BLaER1 (cell line): ENCODE measurements around the gene CA11.

Source experiments
- H3K27ac ChIP-seq: shearing (Covaris generic); formaldehyde crosslinking; 2 replicates; pipeline ENCODE4 v1.8.1; 2022
- H3K27me3 ChIP-seq: shearing (Covaris generic); formaldehyde crosslinking; 2 replicates; pipeline ENCODE4 v1.8.1; 2022
- H3K36me3 ChIP-seq: shearing (Covaris generic); formaldehyde crosslinking; 2 replicates; pipeline ENCODE4 v1.8.1; 2022
- H3K4me1 ChIP-seq: shearing (Covaris generic); formaldehyde crosslinking; 2 replicates; pipeline ENCODE4 v1.8.1; 2022
- H3K4me2 ChIP-seq: shearing (Covaris generic); formaldehyde crosslinking; 2 replicates; pipeline ENCODE4 v1.8.1; 2022
- H3K4me3 ChIP-seq: shearing (Covaris generic); formaldehyde crosslinking; 2 replicates; pipeline ENCODE4 v1.8.1; 2022
- H3K9ac ChIP-seq: shearing (Covaris generic); formaldehyde crosslinking; 2 replicates; pipeline ENCODE4 v1.8.1; 2022
- H3K9me3 ChIP-seq: shearing (Covaris generic); formaldehyde crosslinking; 2 replicates; pipeline ENCODE4 v1.8.1; 2022
- H4K20me1 ChIP-seq: shearing (Covaris generic); formaldehyde crosslinking; 2 replicates; pipeline ENCODE4 v1.8.1; 2022
- Cebpa-rat ChIP-seq: shearing (Covaris generic); IDR thresholded peaks from 2 replicates; pipeline ENCODE4 v1.8.1; 2022

CA11 gene

DNA sequence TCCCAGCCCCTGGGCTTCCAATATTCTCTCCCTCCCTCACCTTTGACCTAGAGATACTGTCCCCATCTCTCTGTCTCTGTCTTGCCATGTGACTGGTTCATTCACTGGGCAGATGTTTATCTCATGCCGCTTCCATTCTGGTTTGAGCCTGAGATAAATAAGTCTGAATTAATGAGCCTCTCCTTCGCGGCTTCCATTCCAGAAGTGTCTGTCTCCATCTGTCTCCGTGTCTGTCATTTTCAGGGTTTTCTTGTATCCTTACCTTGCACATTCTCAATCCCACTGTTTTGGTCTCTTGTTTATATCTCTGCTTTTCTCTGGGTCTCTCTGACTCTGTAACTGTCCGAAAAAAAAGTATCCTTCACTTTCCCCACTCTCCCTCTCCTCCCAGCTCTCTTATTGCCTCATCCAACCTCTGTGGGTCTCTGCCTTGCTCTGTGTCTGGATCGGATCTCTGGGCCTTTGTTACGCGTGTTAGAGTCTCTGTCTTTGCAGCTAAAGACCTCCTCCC, 22.4 kb downstream of the CA11 start:
- peak overlapping the region; percentile 81 for H3K27ac ChIP-seq
- H3K9ac ChIP-seq = peak overlapping the region; percentile 81
- H3K4me1 ChIP-seq = peaks cover 40% of the 10 kb centered on the region
- TF ChIP-seq Cebpa-rat = no peak
- peaks cover 7% of the 10 kb centered on the region; the same call in 1 of the 2 replicates for H4K20me1 ChIP-seq
- H3K4me2 ChIP-seq = peak overlapping the region; percentile 91
- H3K36me3 ChIP-seq = peaks cover 28% of the 10 kb centered on the region
- peak overlapping the region; percentile 69 for H3K4me3 ChIP-seq
- no peaks in the 10 kb centered on the region for H3K27me3 ChIP-seq
- H3K9me3 ChIP-seq = no peaks in the 10 kb centered on the region

DNA sequence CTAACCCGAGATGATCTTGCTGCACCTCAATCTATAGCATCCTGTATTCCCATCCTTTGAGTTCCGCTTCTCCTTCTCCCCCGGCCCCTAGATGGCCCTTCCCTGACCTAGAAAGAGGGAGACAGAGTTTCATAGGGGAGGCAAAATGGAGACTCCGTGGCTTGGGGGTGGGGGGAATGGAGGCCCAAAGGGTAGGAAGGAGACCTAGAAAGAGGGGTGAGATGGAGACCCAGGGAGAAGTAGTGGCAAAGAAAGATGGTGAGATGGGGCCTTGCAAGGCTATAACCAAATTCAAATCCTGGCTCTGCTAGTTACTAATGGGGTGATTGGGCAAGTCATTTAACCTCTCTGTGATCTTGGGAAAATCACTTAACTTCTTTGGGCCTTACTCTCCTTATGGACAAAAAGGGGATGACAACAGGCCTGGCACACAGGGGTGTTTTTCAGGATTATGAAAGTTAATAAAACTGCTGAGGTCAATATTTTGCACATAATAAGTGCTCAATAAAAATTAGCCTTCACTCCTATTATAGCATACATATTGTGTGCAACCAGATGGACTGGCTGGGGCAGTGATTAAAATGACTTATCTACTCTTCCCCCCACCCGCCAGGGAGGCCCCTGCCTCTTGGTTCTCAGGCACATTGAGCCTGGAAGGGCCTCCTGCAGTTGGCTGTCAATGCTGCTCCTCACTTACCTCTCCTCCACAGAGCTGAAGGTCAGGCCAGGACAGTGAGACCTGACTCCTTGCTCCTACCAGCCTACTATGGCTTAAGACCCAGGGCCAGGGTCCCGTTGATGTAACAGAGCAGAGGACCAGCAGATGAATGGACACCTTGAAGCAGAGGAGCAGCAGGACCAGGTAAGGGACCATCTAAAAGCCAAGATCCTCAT, 26.0 kb downstream of the CA11 start:
- Histone ChIP-seq H3K9me3 (no peaks in the 10 kb centered on the region), H3K4me2 (peak overlapping the region; percentile 95), H3K9ac (peak overlapping the region; percentile 87), H3K36me3 (peaks cover 32% of the 10 kb centered on the region), H3K27ac (peak overlapping the region; percentile 90), H3K4me1 (peaks cover 68% of the 10 kb centered on the region), H3K4me3 (peak overlapping the region; percentile 85), H3K27me3 (no peaks in the 10 kb centered on the region), H4K20me1 (peaks cover 41% of the 10 kb centered on the region)
- TF ChIP-seq Cebpa-rat = no peak

DNA sequence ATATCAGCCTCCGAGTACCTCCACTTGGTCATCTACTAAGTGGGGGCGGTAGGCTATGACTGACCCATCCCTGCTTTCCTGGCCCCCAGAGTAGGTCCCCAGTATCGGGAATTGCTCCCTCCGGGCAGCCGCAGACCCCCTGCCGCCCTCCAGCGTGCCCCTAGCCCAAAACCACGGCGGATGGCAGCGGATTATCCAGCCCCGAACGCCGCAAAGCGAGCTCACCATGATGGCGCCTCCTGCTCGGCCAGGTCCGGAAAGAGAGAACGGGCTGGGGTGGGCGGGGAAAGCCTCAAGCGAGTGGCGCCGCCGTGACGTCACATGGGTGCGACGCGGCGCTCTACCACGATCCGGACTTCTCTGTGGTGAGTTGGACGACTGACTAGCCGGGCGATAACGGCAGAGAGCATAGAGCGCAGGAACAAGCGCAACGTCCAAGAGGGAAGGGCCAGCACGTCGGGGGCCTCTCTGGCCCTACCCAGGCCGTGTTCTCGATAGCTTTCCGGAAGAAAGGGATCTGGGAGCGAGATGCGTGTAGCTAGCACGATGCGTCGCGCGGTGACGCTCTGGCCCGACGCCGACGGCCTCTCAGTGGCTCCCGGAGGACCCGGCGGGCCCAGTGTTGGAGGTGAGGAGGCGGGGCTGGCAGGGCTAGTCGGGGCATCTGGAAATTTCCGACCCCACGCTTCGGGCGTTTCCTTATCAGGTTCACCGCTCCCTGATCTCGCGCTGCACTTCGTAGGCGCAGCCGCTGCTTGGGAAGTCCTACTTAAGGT, 26.9 kb downstream of the CA11 start, which contains the start of the genes RPL18 and SPHK2:
TSS of gene RPL18 (minus strand) at position 263 of the 776 bp plus-strand sequence. CDS start at position 228, 35 bp downstream.
TSS of gene SPHK2 (plus strand) at position 591 of the 776 bp plus-strand sequence. CDS start 1,009 bp downstream, outside the sequence.
- H4K20me1 ChIP-seq = peaks cover 47% of the 10 kb centered on the region
- H3K27ac ChIP-seq = peak within 1 kb of the TSS; percentile 93
- H3K9ac ChIP-seq = peak within 1 kb of the TSS; percentile 97
- peaks cover 62% of the 10 kb centered on the region for H3K4me1 ChIP-seq
- H3K4me3 ChIP-seq = peak within 1 kb of the TSS; percentile 85
- H3K9me3 ChIP-seq = no peaks in the 10 kb centered on the region
- peak within 1 kb of the TSS; percentile 96 for H3K4me2 ChIP-seq
- H3K36me3 ChIP-seq = peaks cover 40% of the 10 kb centered on the region
- TF ChIP-seq Cebpa-rat = no peak
- no peaks in the 10 kb centered on the region for H3K27me3 ChIP-seq

DNA sequence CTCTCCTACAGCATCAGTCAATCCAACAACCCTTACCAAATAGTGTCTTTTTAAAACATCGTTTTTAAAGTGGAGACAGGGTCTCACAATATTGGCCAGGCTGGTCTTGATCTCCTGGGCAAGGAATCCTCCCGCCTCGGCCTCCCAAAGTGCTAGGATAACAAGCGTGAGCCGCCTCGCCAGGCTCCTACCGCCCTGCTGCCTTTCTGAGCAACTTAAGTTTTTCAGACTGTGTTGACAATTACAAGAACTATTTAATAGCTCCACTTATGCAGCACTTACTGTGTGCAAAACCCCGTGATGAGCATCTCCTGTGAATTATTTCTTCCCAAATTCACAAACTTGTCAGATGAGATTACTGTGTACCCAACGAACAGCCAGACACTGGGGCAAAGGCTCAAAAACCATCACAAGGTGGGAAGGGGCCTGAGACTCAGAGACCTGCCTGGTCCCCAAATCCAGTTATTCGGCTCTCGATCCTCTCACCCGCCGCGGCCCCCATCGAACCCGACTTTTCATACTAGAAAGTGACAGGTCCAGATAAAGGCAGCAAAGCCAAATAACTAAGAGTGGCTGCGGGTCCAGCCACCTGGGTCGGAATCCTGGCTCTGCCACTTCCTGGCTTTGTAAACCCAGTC, 27.6 kb downstream of the CA11 start:
- H3K9me3 ChIP-seq = no peaks in the 10 kb centered on the region
- TF ChIP-seq Cebpa-rat = no peak
- peak overlapping the region; percentile 96 for H3K4me2 ChIP-seq
- H3K4me3 ChIP-seq = peak overlapping the region; percentile 85
- H4K20me1 ChIP-seq = peaks cover 54% of the 10 kb centered on the region
- H3K27me3 ChIP-seq = no peaks in the 10 kb centered on the region
- peak overlapping the region; percentile 97 for H3K9ac ChIP-seq
- H3K36me3 ChIP-seq = peaks cover 47% of the 10 kb centered on the region
- peaks cover 64% of the 10 kb centered on the region for H3K4me1 ChIP-seq
- H3K27ac ChIP-seq = peak overlapping the region; percentile 93

DNA sequence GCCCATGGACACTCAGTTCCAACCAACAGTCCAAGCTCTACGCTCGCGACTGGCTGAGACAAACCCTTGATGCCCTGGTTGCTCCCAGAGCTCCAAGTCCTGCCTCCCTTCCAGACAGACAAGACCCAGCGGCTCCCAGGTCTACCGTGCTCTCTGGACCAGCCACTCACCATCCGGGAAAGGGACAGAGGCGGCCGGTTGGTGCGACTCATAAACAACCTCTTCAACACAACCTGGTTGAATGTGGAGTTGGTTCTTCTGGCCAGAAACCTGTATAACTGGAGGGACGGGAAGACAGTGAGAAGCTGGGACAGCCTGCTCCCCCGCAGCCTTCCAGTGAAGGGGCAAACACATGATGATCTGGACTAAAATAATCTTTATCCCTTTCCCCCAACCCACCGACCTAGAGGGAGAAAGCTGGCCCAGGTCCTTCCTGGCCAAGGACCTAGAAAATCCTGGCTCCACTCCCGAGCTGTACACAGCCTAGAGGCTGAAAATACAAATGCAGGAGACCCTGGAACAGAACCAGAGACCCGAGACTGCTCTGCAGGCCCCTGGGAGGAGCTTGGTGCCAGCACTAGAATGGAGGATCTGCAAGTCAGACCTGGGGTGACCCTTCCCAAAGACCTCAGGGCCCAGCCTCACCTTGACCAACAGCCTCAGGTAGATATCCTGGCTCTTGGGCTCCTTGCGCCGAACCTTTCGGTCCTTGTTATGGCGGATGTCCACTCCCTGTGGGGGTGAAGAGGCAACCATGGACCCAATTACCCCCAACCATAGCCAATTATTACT, 28.6 kb downstream of the CA11 start:
- no peak for TF ChIP-seq Cebpa-rat
- H3K27me3 ChIP-seq = no peaks in the 10 kb centered on the region
- H3K36me3 ChIP-seq = peaks cover 52% of the 10 kb centered on the region
- H4K20me1 ChIP-seq = peaks cover 54% of the 10 kb centered on the region
- peak overlapping the region; percentile 97 for H3K9ac ChIP-seq
- H3K4me2 ChIP-seq = peak overlapping the region; percentile 96
- peak overlapping the region; percentile 85 for H3K4me3 ChIP-seq
- no peaks in the 10 kb centered on the region for H3K9me3 ChIP-seq
- peak overlapping the region; percentile 93 for H3K27ac ChIP-seq
- H3K4me1 ChIP-seq = peaks cover 61% of the 10 kb centered on the region

DNA sequence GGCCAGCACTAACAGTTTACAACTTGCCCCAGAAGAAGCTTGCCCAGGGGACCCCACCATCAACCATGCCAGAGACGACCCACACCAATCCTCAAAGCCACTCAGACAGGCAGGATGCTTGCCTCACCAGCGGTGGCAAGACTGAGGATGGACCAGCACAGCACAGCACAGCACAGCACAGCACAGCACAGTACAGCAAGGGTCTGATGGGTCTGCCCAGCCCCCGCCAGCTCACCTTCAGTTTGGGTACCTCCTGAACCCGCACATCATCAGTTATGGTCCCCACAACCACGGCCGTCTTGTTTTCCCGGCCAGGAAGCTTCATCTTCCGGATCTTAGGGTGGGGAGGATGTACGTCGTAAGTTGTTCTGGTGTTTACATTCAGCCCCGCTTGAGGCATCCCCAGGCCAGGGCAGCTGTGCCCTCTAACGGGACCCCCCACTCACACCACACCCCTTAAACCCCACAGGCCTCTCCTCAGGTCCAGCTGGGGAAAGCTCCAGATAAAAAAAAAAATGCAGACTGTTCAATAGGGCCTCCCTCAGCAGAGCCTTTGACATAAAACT, 29.4 kb downstream of the CA11 start:
- peaks cover 58% of the 10 kb centered on the region for H3K4me1 ChIP-seq
- peak overlapping the region; percentile 96 for H3K4me2 ChIP-seq
- H3K27ac ChIP-seq = peak overlapping the region; percentile 93; the same call in 1 of the 2 replicates
- H3K9me3 ChIP-seq = no peaks in the 10 kb centered on the region
- H3K9ac ChIP-seq = peak overlapping the region; percentile 97
- peak overlapping the region; percentile 85 for H3K4me3 ChIP-seq
- peaks cover 52% of the 10 kb centered on the region for H3K36me3 ChIP-seq
- no peaks in the 10 kb centered on the region for H3K27me3 ChIP-seq
- peaks cover 54% of the 10 kb centered on the region for H4K20me1 ChIP-seq
- no peak for TF ChIP-seq Cebpa-rat

DNA sequence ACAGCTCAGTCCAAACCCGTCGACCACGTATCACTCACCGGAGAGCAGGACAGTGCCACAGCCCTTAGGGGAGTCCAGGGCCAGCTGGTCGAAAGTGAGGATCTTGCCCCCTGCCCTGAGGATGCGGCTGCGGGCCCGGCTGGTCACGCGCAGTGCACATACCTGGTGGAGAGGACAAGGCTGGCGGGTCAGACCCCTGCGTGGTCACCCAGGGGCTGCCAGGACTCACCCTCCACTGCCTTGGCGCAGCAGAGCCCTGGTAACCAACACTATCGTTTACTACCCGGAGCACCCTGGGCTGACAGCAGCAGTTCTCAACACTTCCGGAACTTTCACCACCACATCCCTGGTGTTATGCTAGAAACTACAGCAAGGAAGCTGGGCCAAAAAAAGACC, 29.9 kb downstream of the CA11 start:
- Histone ChIP-seq H4K20me1 (peaks cover 54% of the 10 kb centered on the region), H3K9ac (peak overlapping the region; percentile 97), H3K27me3 (no peaks in the 10 kb centered on the region), H3K36me3 (peaks cover 52% of the 10 kb centered on the region), H3K4me3 (0 out of 2 replicates have a peak overlapping the region, but pooled peaks have one; percentile 85), H3K4me2 (peak overlapping the region; percentile 96), H3K9me3 (no peaks in the 10 kb centered on the region), H3K27ac (no peak overlapping the region), H3K4me1 (peaks cover 58% of the 10 kb centered on the region)
- no peak for TF ChIP-seq Cebpa-rat

DNA sequence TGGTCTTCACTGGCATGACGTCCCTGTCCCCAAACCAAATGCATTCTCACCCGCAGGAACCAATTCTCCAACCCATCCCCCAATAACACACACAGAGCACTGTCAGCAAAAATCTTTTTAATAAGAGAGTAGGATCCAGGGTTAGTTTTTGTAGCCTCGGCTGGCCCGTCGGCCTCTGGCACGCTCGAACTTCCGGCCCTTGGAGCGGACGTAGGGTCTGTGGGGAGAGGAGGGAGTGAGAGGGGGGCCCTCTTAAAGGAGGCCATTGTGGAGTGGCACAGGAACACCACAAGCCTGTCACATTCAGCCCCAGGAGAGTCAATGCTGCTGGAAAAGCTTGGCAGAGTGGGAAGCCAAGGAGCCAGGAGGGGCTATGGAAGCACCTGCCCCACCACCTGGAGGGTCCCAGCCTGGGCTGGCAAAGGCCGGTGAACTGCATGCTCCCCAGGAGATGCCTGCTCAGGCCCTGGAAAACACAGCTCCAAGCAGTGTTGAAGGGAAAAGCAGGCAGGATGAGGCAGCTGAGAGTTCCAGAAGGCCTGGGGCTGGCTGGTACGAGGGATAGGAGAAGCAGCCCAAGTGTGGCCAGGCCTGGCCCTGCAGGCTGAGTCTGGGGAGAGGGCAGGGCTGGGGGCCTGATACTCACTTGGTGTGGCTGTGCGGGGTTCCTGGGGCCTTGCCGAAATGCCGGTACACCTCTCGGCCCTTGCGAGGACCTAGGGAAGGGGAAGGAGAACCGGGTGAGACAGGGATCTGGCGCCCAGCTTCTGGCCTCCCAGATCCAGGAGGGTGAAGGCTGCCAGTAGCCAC, 30.6 kb downstream of the CA11 start:
- Histone ChIP-seq H3K4me1 (peaks cover 55% of the 10 kb centered on the region), H3K9ac (peak overlapping the region; percentile 97), H3K9me3 (no peaks in the 10 kb centered on the region), H3K27me3 (no peaks in the 10 kb centered on the region), H3K27ac (no peak overlapping the region), H4K20me1 (peaks cover 54% of the 10 kb centered on the region), H3K4me2 (peak overlapping the region; percentile 96; the same call in 1 of the 2 replicates), H3K4me3 (no peak overlapping the region), H3K36me3 (peaks cover 52% of the 10 kb centered on the region)
- no peak for TF ChIP-seq Cebpa-rat
